K562 (cell line): ENCODE measurements around the gene LGR6. TPM values are rescaled to one million over a fixed set of nuclear protein-coding genes. Genes with fewer than 3 reads are reported as not detected.
A peak's percentile ranks its signal among the peaks of the same experiment; 100 is the strongest.

Source experiments
- ADNP ChIP-seq: fragments of 200-800 bp; sonication (Bioruptor generic); IDR thresholded peaks from 2 replicates; pipeline ENCODE4 v1.6.1; 2016; ENCODE audit warnings: missing genetic modification characterization, missing compliant biosample characterization
- CEBPG ChIP-seq, 3 experiments: fragments of 200-800 bp in 1 of 3; sonication (Bioruptor generic) in 1 of 3; sonication (generic) in 1 of 3; formaldehyde crosslinking in 1 of 3; IDR thresholded peaks in 2 of 3; conservative IDR thresholded peaks in 1 of 3; 2 replicates each; pipeline versions ENCODE4 v1.6.1 to v1.8.0; 2016 to 2022; ENCODE audit warnings: missing compliant biosample characterization in 2 of 3, missing genetic modification characterization in 2 of 3, mild to moderate bottlenecking in 1 of 3, missing genetic modification reagents in 1 of 3
- CHD4 ChIP-seq: fragments of 200-600 bp; sonication (generic); IDR thresholded peaks from 3 replicates; pipeline ENCODE4 v1.6.1; 2012; ENCODE audit warnings: low read depth, mild to moderate bottlenecking, mixed read lengths, low read length, inconsistent platforms; ENCODE audit not compliant: insufficient read depth, insufficient replicate concordance, poor library complexity, severe bottlenecking
- E2F8 ChIP-seq: fragments of 450-650 bp; IDR thresholded peaks from 2 replicates; pipeline ENCODE4 v1.7.1; 2018; ENCODE audit warnings: mild to moderate bottlenecking, low read depth; ENCODE audit not compliant: partially characterized antibody
- FOXK1 ChIP-seq: sonication (generic); formaldehyde crosslinking; IDR thresholded peaks from 2 replicates; pipeline ENCODE4 v1.8.0; 2022; ENCODE audit warnings: missing genetic modification reagents, mild to moderate bottlenecking, borderline replicate concordance
- FOXP1 ChIP-seq: sonication (generic); formaldehyde crosslinking; IDR thresholded peaks from 2 replicates; pipeline ENCODE4 v1.8.0; 2022; ENCODE audit warnings: mild to moderate bottlenecking, missing genetic modification reagents
- GABPB1 ChIP-seq: sonication (generic); formaldehyde crosslinking; IDR thresholded peaks from 2 replicates; pipeline ENCODE4 v1.8.0; 2022; ENCODE audit warnings: mild to moderate bottlenecking, missing genetic modification reagents
- NR0B1 ChIP-seq: fragments of 450-650 bp; IDR thresholded peaks from one replicate; pipeline ENCODE4 v1.6.1; 2018; ENCODE audit warnings: mild to moderate bottlenecking, moderate library complexity; ENCODE audit not compliant: partially characterized antibody
- THRB ChIP-seq: fragments of 450-650 bp; formaldehyde crosslinking; conservative IDR thresholded peaks from 2 replicates; pipeline ENCODE4 v1.4.0; 2022; ENCODE audit warnings: mild to moderate bottlenecking, missing genetic modification characterization
- ZFP91 ChIP-seq: sonication (generic); formaldehyde crosslinking; IDR thresholded peaks from 2 replicates; pipeline ENCODE4 v1.8.0; 2022; ENCODE audit warnings: mild to moderate bottlenecking, missing genetic modification reagents
- ZMIZ1 ChIP-seq, 2 experiments: fragments of 150-350 bp in 1 of 2; IDR thresholded peaks; 2 replicates each; pipeline ENCODE4 v1.6.1; 2012 to 2016; ENCODE audit warnings: low read depth in 2 of 2, low read length in 2 of 2, mild to moderate bottlenecking in 1 of 2, moderate library complexity in 1 of 2
- polyA plus RNA-seq, 8 experiments: library from polyadenylated mRNA; depleted of rRNA in 4 of 8; stranded (reverse) in 5 of 8; unstranded in 3 of 8; fragments of >200 nt; fragmentation: Nextera tagmentation in 2 of 8; fragmentation: Illumina TruSeq in 1 of 8; extraction: Ambion mirVana in 2 of 8; extraction: Trizol in 1 of 8; gene quantifications; 2 replicates each; pipeline versions ENCODE4 v1.2.1 to v1.2.3, GENCODE V29; 2011 to 2014; ENCODE audit warnings: inconsistent platforms in 1 of 8, missing spikeins in 1 of 8
- total RNA-seq, 7 experiments: library from RNA; depleted of rRNA in 6 of 7; stranded (reverse); fragments of >200 nt in 6 of 7; fragmentation: Illumina TruSeq in 2 of 7; extraction: Trizol in 2 of 7; gene quantifications; 2 replicates each; pipeline versions ENCODE4 v1.2.1 to v1.2.3, GENCODE V29; 2011 to 2021; ENCODE audit warnings: low replicate concordance in 1 of 7

The LGR6 gene
- total and polyA plus RNA-seq, 9 of the 15 experiments (the other 6 are each of a cell fraction or from before 2014, with no cell fraction given), result 0.01 to 0.54 (median 0.17) TPM; not detected in 1

- TF ChIP-seq E2F8, result no peak
- TF ChIP-seq ADNP (tag), result peak; percentile 41; the same call in 1 of the 2 replicates
- TF ChIP-seq FOXK1 (CRISPR knock-in tag), result no peak
- peak; percentile 29 for TF ChIP-seq CHD4
- no peak for TF ChIP-seq ZMIZ1 (IDR thresholded peaks at IDR 0.05; ENCODE audit: low read depth in 2 of 2, low read length in 2 of 2)
- no peak for TF ChIP-seq CEBPG (CRISPR knock-in tag; IDR thresholded peaks at IDR 0.05)
- TF ChIP-seq CEBPG (tag; conservative IDR thresholded peaks at IDR 0.05 in 1 of 2, IDR thresholded peaks at IDR 0.05 in 1 of 2), result no peak
- TF ChIP-seq FOXP1 (CRISPR knock-in tag), result 0 out of 2 replicates have a peak, but pooled peaks have one; percentile 60
- peak; percentile 8; the same call in 1 of the 2 replicates for TF ChIP-seq GABPB1 (CRISPR knock-in tag)
- TF ChIP-seq NR0B1, result no peak
- no peak for TF ChIP-seq ZFP91 (CRISPR knock-in tag)
- 0 out of 2 replicates have a peak, but pooled peaks have one; percentile 18 for TF ChIP-seq THRB (CRISPR knock-in tag)
These were observed 10.5 kb downstream of the LGR6 start (continued) for GRCh38 chr1:202204065-202204464.
